ENCODE measurements around the gene EVI5L. TPM values are rescaled to one million over a fixed set of nuclear protein-coding genes. Genes with fewer than 3 reads are reported as not detected.

EVI5L gene
- total and polyA plus RNA-seq, 4 donors: 1.4 to 5.0 (median 4.4) TPM

- TF ChIP-seq ZBTB33 (IDR thresholded peaks at IDR 0.05) (no peak), NR2F2 (IDR thresholded peaks at IDR 0.05) (no peak), HNF4G (IDR thresholded peaks at IDR 0.05) (no peak), YY1 (IDR thresholded peaks at IDR 0.05) (no peak)
Measured at GRCh38 chr19:7795555-7796161, 34.4 kb upstream of the EVI5L start (continued).

- WGBS: 4% methylated on average over 34 of the region's 34 CpGs
- H3K9me3 ChIP-seq (ENCODE audit: control insufficient read depth in 4 of 4, low read length in 3 of 4): no peaks in the 10 kb centered on the region
- H3K27me3 ChIP-seq (ENCODE audit: control insufficient read depth in 4 of 4, insufficient read depth in 4 of 4, low read length in 3 of 4): no peaks in the 10 kb centered on the region
- H3K36me3 ChIP-seq (ENCODE audit: control insufficient read depth in 4 of 4, insufficient read depth in 3 of 4, low read depth in 1 of 4, low read length in 3 of 4): no peaks in the 10 kb centered on the region
- no peak overlapping the region for H3K27ac ChIP-seq (ENCODE audit: low read depth in 1 of 2, low read length in 2 of 2)
- TF ChIP-seq RAD21 (IDR thresholded peaks at IDR 0.05) (peak; percentile 77 to 81), ZBTB33 (IDR thresholded peaks at IDR 0.05) (no peak), CTCF (IDR thresholded peaks at IDR 0.05; ENCODE audit: low read depth, low read length, missing input control) (peak; percentile 61)
- H3K4me3 ChIP-seq (ENCODE audit: low read depth in 1 of 3, low read length in 3 of 3): no peak overlapping the region
- H3K9ac ChIP-seq (ENCODE audit: low read depth in 1 of 2, low read length in 2 of 2): peak overlapping the region in 1 of 2 donors; percentile 16
- peaks cover 0 to 8% (median 2%) of the 10 kb centered on the region in 4 donors for H3K4me1 ChIP-seq (ENCODE audit: control insufficient read depth in 4 of 4, insufficient read depth in 4 of 4, low read length in 3 of 4)
- peak; percentile 55 for DNase-seq (ENCODE audit: low spot score)
Measured at GRCh38 chr19:7799640-7800355, 30.2 kb upstream of the EVI5L start.

- Histone ChIP-seq H3K27me3 (ENCODE audit: control insufficient read depth in 4 of 4, insufficient read depth in 4 of 4, low read length in 3 of 4) (no peaks in the 10 kb centered on the region), H3K9me3 (ENCODE audit: control insufficient read depth in 4 of 4, low read length in 3 of 4) (no peaks in the 10 kb centered on the region), H3K27ac (ENCODE audit: low read depth in 1 of 2, low read length in 2 of 2) (no peak overlapping the region), H3K4me3 (ENCODE audit: low read depth in 1 of 3, low read length in 3 of 3) (no peak overlapping the region), H3K9ac (ENCODE audit: low read depth in 1 of 2, low read length in 2 of 2) (no peak overlapping the region), H3K4me1 (ENCODE audit: control insufficient read depth in 4 of 4, insufficient read depth in 4 of 4, low read length in 3 of 4) (peaks cover 0 to 8% (median 2%) of the 10 kb centered on the region in 4 donors), H3K36me3 (ENCODE audit: control insufficient read depth in 4 of 4, insufficient read depth in 3 of 4, low read depth in 1 of 4, low read length in 3 of 4) (no peaks in the 10 kb centered on the region)
- WGBS: 90% methylated on average over 17 of the region's 17 CpGs
- no peak for DNase-seq (ENCODE audit: low spot score)
- TF ChIP-seq REST (IDR thresholded peaks at IDR 0.05) (no peak), EGR1 (IDR thresholded peaks at IDR 0.05; ENCODE audit: low read depth in 2 of 2) (no peak), MAX (IDR thresholded peaks at IDR 0.05) (no peak), FOXA1 (IDR thresholded peaks at IDR 0.05) (no peak), YY1 (IDR thresholded peaks at IDR 0.05) (no peak), ATF3 (IDR thresholded peaks at IDR 0.05) (no peak), TAF1 (conservative IDR thresholded peaks at IDR 0.05) (no peak), ZBTB33 (IDR thresholded peaks at IDR 0.05) (no peak), SP1 (IDR thresholded peaks at IDR 0.05) (no peak), FOXA2 (IDR thresholded peaks at IDR 0.05) (no peak), JUND (IDR thresholded peaks at IDR 0.05) (no peak)
Measured at GRCh38 chr19:7801020-7801570, 28.9 kb upstream of the EVI5L start.
